Activated CD4-positive, alpha-beta T cell treated with anti-CD3 and anti-CD28 coated beads, Interleukin-2, amount 10 ng/mL, durations not matched to agents 24 days and 14 days (primary cell): ENCODE data around the gene SLC25A29. TPM values are rescaled to one million over a fixed set of nuclear protein-coding genes. Genes with fewer than 3 reads are reported as not detected.

Experiments
- DNase-seq: peaks from one replicate; pipeline ENCODE4 v3.0.0; 2022
- H3K27ac Mint-ChIP-seq: one replicate; pipeline ENCODE4 v1.8.0; 2022; ENCODE audit warnings: mild to moderate bottlenecking, mixed read lengths
- H3K27me3 Mint-ChIP-seq: one replicate; pipeline ENCODE4 v1.8.0; 2022; ENCODE audit warnings: mixed read lengths
- H3K36me3 Mint-ChIP-seq: one replicate; pipeline ENCODE4 v1.8.0; 2022; ENCODE audit warnings: low read depth, mild to moderate bottlenecking, mixed read lengths
- H3K4me1 Mint-ChIP-seq: one replicate; pipeline ENCODE4 v1.8.0; 2021; ENCODE audit warnings: mixed read lengths
- H3K4me3 Mint-ChIP-seq: one replicate; pipeline ENCODE4 v1.8.0; 2022; ENCODE audit warnings: mild to moderate bottlenecking, moderate library complexity, mixed read lengths
- H3K9me3 Mint-ChIP-seq: one replicate; pipeline ENCODE4 v1.8.0; 2021; ENCODE audit warnings: mixed read lengths
- intact Hi-C: fragments of 100-400 bp; cut with micrococcal nuclease; formaldehyde crosslinking; loops from one replicate; pipeline ENCODE4 v1.15.1; 2023
- total RNA-seq: library from RNA; stranded (reverse); gene quantifications from 2 replicates; pipeline ENCODE4 v1.2.3, GENCODE V29; 2022

The SLC25A29 gene
- total RNA-seq, 1 donor from 2014 or later, result 16.4 TPM

DNA sequence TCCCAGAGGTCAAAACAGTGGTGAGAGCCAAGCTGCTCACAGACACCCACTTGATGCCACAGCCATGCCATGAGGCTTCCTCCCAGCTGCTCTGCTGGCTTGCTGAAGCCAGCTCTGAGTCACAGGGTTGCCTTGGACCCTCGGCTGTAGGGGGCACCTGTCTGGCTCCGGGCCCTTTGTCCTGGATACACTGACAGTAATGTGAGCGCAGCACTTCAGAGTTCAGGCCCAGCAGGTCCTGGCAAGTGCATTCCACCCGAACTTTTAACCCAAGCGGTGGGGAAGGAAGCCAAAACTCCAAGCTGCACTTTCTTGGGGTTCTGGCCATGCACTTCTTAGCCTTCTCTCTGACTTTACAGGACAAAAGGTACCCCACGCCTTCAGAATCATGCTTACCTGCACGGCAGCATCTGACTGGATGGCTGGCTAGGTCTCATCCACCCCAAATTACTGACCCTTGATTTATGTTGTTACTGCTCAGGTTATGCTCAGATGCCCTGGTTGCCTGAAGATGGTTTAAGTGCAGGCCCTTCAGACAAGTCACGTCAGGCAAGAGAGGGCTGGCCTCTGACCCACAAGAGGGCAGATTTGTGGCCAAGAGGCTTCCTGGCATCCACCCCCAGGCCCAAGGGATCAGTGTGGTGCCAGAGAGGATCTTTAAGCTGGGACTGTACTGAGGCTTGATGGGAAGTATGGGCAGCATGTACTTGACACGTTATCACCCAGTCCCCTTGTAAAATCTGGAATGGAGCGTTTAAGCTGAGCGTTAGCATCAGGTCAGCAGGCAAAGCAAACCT, 24.8 kb downstream of the SLC25A29 start:
- Mint-ChIP-seq H3K4me3 (no peak overlapping the region), H3K4me1 (peaks cover 24% of the 10 kb centered on the region), H3K27ac (no peak overlapping the region), H3K36me3 (peaks cover 14% of the 10 kb centered on the region), H3K27me3 (no peaks in the 10 kb centered on the region), H3K9me3 (no peaks in the 10 kb centered on the region)
- DNase-seq, result no peak
- intact Hi-C loops, result no loop called here

DNA sequence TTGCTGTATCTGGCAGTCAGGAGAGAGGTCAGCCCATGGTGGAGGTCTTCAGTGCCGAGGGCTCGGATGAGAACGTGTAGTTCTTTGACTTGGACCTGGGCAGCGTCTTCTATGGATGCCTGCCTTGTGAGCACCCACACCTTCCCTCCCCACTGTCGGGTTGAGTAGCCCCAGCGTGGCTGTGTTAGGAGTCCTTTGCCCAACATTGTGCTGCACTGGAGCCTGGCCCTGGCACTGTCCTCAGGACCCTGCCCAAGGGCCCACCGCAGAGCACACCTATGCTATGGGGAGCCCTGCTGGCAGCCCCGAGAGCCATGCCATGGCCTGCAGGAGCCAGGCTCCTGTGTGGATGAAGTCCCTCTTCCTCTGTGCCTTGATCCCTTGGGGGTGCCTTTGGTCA, 26.7 kb downstream of the SLC25A29 start:
- Mint-ChIP-seq H3K4me1 (peaks cover 29% of the 10 kb centered on the region), H3K4me3 (no peak overlapping the region), H3K9me3 (no peaks in the 10 kb centered on the region), H3K36me3 (peaks cover 25% of the 10 kb centered on the region), H3K27ac (peak overlapping the region; percentile 42), H3K27me3 (no peaks in the 10 kb centered on the region)
- intact Hi-C loops, result loop anchor here (5.0 kb wide), 1 partner anchor 37 kb away; no protein-coding TSS in a partner anchor
- DNase-seq, result no peak

DNA sequence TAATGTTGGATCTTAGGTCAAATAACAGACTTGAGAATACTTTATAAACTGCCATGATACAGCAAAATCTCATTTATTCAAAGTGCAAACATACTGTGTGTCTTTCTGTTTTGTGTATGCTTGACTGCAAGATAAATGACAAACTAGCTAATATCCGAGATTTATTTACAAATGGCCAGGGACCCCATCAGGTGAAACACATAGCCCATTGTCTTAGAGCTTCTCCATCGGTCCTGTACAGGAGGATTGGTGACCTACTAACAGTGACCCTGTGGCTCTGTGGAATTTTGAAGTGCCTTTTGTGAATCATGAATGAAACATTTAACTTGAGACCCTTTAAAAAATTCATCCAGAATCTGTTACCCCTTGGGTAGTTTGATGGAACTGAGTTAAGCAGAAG, 27.1 kb downstream of the SLC25A29 start:
- no peaks in the 10 kb centered on the region for H3K9me3 Mint-ChIP-seq
- peaks cover 25% of the 10 kb centered on the region for H3K36me3 Mint-ChIP-seq
- intact Hi-C loops, result loop anchor here (5.0 kb wide), 1 partner anchor 37 kb away; no protein-coding TSS in a partner anchor
- H3K4me1 Mint-ChIP-seq, result peaks cover 31% of the 10 kb centered on the region
- H3K4me3 Mint-ChIP-seq, result no peak overlapping the region
- no peaks in the 10 kb centered on the region for H3K27me3 Mint-ChIP-seq
- no peak for DNase-seq
- H3K27ac Mint-ChIP-seq, result no peak overlapping the region

DNA sequence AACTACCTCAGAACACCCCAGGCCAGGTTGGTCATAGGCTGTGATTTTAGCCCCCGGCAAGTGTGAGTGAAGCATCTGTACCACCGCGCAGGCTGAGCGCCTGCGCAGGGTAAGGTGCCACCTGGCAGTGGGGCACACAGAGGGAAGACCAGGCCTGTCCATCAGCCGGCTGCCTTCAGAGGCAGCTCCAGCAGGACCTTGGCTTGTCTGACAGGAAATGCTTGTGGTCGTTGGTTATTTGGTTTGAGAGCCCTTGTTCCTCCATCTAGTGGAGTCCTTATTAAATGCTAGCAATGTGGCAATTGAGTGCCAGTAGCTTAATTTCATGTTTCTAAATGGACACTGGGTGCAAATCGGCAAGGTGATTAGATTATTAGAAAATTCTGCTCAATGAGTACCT, 27.5 kb downstream of the SLC25A29 start:
- no peaks in the 10 kb centered on the region for H3K9me3 Mint-ChIP-seq
- peaks cover 25% of the 10 kb centered on the region for H3K36me3 Mint-ChIP-seq
- no peak for DNase-seq
- intact Hi-C loops, result loop anchor here (5.0 kb wide), 1 partner anchor 36 kb away; no protein-coding TSS in a partner anchor
- H3K4me1 Mint-ChIP-seq, result peaks cover 31% of the 10 kb centered on the region
- no peaks in the 10 kb centered on the region for H3K27me3 Mint-ChIP-seq
- no peak overlapping the region for H3K4me3 Mint-ChIP-seq
- peak overlapping the region; percentile 60 for H3K27ac Mint-ChIP-seq

DNA sequence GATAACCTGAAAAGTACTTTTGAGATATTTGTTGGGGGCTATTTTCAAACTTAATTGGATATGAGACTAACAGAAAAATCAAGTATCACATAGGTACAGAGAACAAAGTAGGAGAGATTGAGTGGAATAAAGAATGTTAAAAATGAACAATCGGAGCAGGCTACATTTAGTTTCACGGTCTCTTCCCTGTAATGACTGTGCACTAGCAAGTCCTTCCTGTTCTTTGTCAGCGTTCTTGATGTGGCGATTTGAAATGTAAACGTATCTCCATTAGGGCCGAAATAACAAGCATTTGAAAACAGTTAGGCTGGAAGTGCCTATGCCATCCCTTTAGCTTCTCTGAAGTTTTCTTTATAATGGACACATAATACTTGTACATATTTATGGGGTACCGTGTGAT, 31.0 kb downstream of the SLC25A29 start:
- Mint-ChIP-seq H3K27ac (no peak overlapping the region), H3K4me1 (peaks cover 31% of the 10 kb centered on the region), H3K36me3 (peaks cover 23% of the 10 kb centered on the region), H3K9me3 (no peaks in the 10 kb centered on the region), H3K4me3 (no peak overlapping the region), H3K27me3 (no peaks in the 10 kb centered on the region)
- no peak for DNase-seq
- intact Hi-C loops, result loop anchor here (5.0 kb wide), 1 partner anchor 33 kb away; no protein-coding TSS in a partner anchor

DNA sequence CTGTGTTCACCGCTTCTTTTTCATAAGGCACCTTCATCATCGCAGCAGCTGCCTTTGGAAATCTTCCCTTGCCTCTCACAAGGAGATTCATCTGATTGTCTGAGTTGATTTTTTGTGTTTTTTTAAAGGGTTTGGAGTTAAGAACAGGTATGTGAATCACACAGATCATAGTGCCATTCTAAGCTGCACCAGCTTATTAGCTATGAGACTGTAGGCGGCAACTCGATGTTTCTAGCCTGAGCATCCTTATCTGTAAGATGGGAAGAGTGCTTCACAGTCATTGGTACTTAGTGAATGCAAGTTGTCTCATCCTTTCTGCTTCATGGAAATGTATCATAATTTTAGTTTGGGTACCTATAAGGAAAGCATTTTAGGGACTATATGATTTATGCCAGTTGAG, 32.0 kb downstream of the SLC25A29 start:
- intact Hi-C loops, result no loop called here
- Mint-ChIP-seq H3K27me3 (no peaks in the 10 kb centered on the region), H3K27ac (no peak overlapping the region), H3K4me3 (no peak overlapping the region), H3K36me3 (peaks cover 23% of the 10 kb centered on the region), H3K4me1 (peaks cover 29% of the 10 kb centered on the region), H3K9me3 (no peaks in the 10 kb centered on the region)
- no peak for DNase-seq

DNA sequence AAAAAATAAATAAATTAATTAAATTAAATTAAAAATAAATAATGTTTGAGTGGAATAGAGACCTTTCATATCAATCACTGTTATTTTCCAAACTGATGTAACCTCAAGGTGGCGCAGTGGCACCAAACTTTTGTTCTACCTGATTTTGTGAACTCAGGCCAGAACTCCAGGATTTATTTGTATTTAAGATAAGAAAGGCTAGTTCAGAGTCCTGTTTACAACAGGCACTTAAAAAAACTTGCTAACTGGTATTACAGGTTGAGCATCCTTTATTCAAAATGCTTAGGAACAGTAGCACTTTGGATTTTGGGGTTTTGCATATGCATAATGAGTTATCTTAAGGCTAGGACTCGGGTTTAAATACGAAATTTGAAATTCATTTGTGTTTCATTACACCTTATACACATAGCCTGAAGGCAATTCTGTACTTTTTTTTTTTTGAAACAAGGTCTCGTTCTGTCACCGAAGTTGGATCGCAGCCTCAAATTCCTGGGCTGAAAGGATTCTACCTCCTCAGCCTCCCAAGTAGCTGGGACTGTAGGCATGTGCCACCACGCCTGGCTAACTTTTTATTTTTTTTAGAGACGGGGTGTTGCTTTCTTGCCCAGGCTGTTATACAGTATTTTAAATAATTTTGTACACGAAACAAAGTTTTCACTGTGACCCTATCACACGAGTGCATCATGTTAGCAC, 34.9 kb downstream of the SLC25A29 start:
- intact Hi-C loops, result no loop called here
- Mint-ChIP-seq H3K4me1 (peaks cover 29% of the 10 kb centered on the region), H3K36me3 (peaks cover 18% of the 10 kb centered on the region), H3K27ac (no peak overlapping the region), H3K4me3 (no peak overlapping the region), H3K27me3 (no peaks in the 10 kb centered on the region), H3K9me3 (no peaks in the 10 kb centered on the region)
- DNase-seq, result no peak

DNA sequence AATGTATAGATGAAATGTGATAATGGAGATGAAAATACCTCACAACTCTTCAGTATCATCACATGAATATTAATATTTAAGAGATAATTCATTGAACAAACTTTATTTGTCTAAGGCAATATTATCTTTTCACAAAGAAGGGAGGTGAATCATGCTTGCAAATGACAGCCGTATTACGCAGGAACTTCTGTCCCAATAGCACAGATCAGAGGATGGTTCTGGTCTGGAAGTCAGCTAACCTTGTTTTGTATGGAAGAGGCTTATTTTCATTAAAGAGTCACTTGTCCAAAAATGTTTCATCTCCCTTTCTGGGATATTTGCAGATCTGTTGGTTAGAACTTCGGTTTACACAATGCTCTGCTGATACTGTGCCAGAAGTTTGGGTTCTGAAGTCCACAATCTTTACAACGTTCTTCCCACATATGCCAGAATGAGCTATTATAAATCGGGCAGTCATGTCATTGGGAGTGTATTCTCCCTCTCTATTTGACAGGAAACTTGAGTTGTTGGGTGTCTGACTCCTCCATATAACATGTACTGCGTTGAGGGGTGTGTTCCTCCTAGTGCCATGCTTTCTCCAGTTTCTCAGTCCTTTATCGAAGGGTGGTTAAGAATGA, 37.5 kb downstream of the SLC25A29 start:
- no peaks in the 10 kb centered on the region for H3K9me3 Mint-ChIP-seq
- no peak for DNase-seq
- H3K27me3 Mint-ChIP-seq, result no peaks in the 10 kb centered on the region
- H3K4me3 Mint-ChIP-seq, result no peak overlapping the region
- H3K36me3 Mint-ChIP-seq, result peaks cover 18% of the 10 kb centered on the region
- H3K27ac Mint-ChIP-seq, result no peak overlapping the region
- peaks cover 27% of the 10 kb centered on the region for H3K4me1 Mint-ChIP-seq
- intact Hi-C loops, result no loop called here

DNA sequence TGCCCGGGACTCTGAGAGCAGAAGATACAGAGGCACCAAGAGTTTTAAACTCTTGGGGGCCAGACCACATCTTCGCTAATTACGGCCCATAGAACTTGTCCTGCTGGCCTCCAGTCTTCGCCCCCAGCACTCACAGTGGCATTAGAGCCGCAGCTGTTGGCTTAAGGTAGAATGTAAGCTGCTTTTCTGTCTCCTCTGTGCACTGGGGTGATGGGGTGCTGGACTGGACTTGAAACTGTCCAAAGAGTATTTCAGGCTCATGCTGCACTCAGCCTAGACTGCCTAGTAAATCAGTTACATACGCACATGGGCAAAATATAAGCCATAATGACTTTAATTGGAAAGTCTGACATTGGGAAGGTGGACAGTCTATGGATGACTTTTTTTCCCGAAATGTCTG, 38.3 kb downstream of the SLC25A29 start:
- Mint-ChIP-seq H3K4me3 (no peak overlapping the region), H3K36me3 (peaks cover 25% of the 10 kb centered on the region), H3K9me3 (no peaks in the 10 kb centered on the region), H3K27ac (peak overlapping the region; percentile 15), H3K4me1 (peaks cover 27% of the 10 kb centered on the region), H3K27me3 (no peaks in the 10 kb centered on the region)
- intact Hi-C loops, result no loop called here
- DNase-seq, result no peak

DNA sequence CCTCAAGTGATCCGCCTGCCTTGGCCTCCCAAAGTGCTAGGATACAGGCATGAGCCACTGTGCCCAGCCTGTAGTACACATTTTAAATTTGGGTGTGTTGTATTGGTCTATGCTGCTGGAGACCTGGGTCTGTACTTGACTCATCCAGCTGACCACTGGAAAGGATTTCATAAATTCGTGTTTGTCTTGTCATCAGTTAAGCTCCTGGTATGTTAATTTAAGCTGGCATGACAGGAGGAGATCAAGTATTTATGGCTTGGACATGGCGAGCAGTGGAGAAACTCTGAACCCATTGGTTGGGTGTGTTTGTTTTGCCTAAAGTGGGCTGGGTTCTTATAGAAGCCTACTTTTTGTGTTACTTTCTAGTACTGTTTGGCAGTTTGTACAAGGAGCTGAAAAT, 43.1 kb downstream of the SLC25A29 start:
- peak overlapping the region; percentile 17 for H3K27ac Mint-ChIP-seq
- DNase-seq, result no peak
- peaks cover 56% of the 10 kb centered on the region for H3K4me1 Mint-ChIP-seq
- no peak overlapping the region for H3K4me3 Mint-ChIP-seq
- intact Hi-C loops, result no loop called here
- no peaks in the 10 kb centered on the region for H3K27me3 Mint-ChIP-seq
- peaks cover 45% of the 10 kb centered on the region for H3K36me3 Mint-ChIP-seq
- no peaks in the 10 kb centered on the region for H3K9me3 Mint-ChIP-seq

DNA sequence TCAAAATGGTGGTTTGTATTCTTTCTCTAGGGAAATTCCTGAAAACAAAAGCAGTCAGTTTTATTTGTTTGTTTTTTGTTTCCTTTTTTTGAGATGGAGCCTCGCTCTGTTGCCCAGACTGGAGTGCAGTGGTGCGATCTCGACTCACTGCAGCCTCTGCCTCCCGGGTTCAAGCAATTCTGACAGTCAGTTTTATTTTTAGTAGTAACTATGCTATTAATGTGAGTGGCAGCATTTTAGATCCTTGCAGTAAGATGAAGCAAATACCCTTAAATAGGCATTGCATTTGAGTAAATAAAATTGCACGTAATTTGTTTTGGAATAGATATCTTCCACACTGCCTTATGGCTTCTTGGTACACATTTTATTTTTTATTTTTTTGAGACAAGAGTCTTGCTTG, 43.7 kb downstream of the SLC25A29 start:
- Mint-ChIP-seq H3K27me3 (no peaks in the 10 kb centered on the region), H3K4me1 (peaks cover 60% of the 10 kb centered on the region), H3K27ac (no peak overlapping the region), H3K4me3 (no peak overlapping the region), H3K36me3 (peaks cover 43% of the 10 kb centered on the region), H3K9me3 (no peaks in the 10 kb centered on the region)
- DNase-seq, result no peak
- intact Hi-C loops, result no loop called here

DNA sequence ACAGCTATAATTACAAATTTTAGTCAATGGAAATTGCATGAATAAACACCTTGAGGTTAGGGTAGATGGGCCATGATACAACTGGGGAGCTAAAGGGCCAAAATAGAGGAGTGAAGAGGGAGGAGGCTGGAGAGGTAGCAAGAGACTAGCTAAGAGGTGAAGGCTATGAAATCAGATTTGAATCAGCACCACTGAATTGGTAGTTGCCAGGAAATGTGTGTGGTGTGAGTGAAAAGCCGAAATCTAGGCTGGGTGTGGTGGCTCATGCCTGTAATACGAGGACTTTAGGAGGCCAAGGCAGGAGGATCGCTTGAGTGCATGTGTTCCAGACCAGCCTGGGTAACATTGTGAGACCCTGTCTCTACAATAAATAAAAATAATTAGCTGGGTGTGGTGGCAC, 44.6 kb downstream of the SLC25A29 start:
- Mint-ChIP-seq H3K27ac (peak overlapping the region; percentile 71), H3K9me3 (no peaks in the 10 kb centered on the region), H3K4me3 (no peak overlapping the region), H3K36me3 (peaks cover 39% of the 10 kb centered on the region), H3K4me1 (peaks cover 63% of the 10 kb centered on the region), H3K27me3 (no peaks in the 10 kb centered on the region)
- peak; percentile 67 for DNase-seq
- intact Hi-C loops, result no loop called here

DNA sequence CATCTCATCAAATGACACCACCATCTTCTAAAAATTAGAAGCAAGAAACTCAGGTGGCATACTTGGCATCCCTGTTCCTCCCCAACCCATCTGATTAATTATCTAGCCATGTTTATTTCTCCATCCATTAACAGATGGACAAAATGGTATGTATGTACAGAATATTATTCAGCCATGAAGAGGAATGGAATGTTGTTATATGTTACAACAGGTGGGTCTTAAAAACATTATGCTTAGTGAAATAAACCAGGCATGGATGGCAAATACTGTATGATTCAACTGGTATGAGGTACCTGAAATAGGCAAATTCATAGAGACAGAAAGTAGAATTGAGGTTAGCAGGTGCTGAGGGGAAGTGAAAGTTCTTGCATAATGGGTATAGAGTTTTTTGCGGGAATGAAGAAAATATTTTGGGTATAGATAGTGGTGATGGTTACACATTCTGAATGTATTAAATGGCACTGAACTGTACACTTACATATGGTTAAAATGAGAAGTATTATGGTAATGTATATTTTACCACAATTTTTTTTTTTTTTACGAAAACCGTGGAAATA, 49.8 kb downstream of the SLC25A29 start:
- no peak overlapping the region for H3K27ac Mint-ChIP-seq
- no peak overlapping the region for H3K4me3 Mint-ChIP-seq

DNA sequence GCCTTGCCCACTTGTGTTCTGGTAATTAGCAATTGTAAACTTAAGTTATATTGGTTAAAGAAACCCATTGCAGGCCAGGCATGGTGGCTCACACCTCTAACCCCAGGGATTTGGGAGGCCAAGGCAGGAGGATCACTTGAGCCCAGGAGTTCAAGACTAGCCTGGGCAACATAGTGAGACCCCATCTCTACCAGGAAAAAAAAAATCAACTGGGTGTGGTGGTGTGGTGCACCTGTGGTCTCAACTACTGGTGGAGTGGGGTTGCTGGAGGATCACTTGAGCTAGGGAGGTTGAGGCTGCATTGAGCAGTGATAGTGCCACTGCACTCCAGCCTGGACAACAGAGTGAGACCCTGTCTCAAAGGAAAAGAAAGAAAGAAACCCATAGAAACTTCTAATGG, 53.6 kb downstream of the SLC25A29 start:
- Mint-ChIP-seq H3K4me1 (peaks cover 47% of the 10 kb centered on the region), H3K9me3 (no peaks in the 10 kb centered on the region), H3K36me3 (peaks cover 12% of the 10 kb centered on the region), H3K27me3 (no peaks in the 10 kb centered on the region), H3K4me3 (no peak overlapping the region), H3K27ac (no peak overlapping the region)
- no peak for DNase-seq
- intact Hi-C loops, result no loop called here

More for the DNA sequence above, 49.8 kb downstream of the SLC25A29 start:
- H3K9me3 Mint-ChIP-seq, result no peaks in the 10 kb centered on the region
- H3K27me3 Mint-ChIP-seq, result no peaks in the 10 kb centered on the region
- H3K36me3 Mint-ChIP-seq, result peaks cover 13% of the 10 kb centered on the region
- intact Hi-C loops, result no loop called here
- DNase-seq, result no peak
- H3K4me1 Mint-ChIP-seq, result peaks cover 62% of the 10 kb centered on the region
